Prostate gland (tissue), 2 donors: ENCODE results near the gene NFIX.

ENCODE experiments used
- POLR2A ChIP-seq: fragments of 450-650 bp; IDR thresholded peaks from one replicate; pipeline ENCODE4 v1.6.1; 2016; ENCODE audit warnings: antibody characterized with exemption, mild to moderate bottlenecking
- POLR2AphosphoS5 ChIP-seq: sonication (generic); formaldehyde crosslinking; IDR thresholded peaks from one replicate; pipeline ENCODE4 v1.6.1; 2017; ENCODE audit warnings: antibody characterized with exemption
- TF ChIP-seq, protein P1 (sequence below), 4 experiments: fragments of 200-600 bp in 2 of 4; fragments of 450-650 bp in 2 of 4; sonication (generic) in 2 of 4; IDR thresholded peaks; 1 replicate in 3 of 4; 2 replicates in 1 of 4; pipeline ENCODE4 v1.5.1; 2016 to 2019; ENCODE audit warnings: antibody characterized with exemption in 4 of 4, mild to moderate bottlenecking in 2 of 4, moderate library complexity in 2 of 4

GRCh38 chr19:13121551-13122274, 126.4 kb downstream of the NFIX start:
- no peak for TF ChIP-seq POLR2A
- TF ChIP-seq, protein P1, sequence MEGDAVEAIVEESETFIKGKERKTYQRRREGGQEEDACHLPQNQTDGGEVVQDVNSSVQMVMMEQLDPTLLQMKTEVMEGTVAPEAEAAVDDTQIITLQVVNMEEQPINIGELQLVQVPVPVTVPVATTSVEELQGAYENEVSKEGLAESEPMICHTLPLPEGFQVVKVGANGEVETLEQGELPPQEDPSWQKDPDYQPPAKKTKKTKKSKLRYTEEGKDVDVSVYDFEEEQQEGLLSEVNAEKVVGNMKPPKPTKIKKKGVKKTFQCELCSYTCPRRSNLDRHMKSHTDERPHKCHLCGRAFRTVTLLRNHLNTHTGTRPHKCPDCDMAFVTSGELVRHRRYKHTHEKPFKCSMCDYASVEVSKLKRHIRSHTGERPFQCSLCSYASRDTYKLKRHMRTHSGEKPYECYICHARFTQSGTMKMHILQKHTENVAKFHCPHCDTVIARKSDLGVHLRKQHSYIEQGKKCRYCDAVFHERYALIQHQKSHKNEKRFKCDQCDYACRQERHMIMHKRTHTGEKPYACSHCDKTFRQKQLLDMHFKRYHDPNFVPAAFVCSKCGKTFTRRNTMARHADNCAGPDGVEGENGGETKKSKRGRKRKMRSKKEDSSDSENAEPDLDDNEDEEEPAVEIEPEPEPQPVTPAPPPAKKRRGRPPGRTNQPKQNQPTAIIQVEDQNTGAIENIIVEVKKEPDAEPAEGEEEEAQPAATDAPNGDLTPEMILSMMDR (IDR thresholded peaks at IDR 0.05), result no peak
- no peak for TF ChIP-seq POLR2AphosphoS5
